Measurements from ENCODE around the gene TFE3.

- TF ChIP-seq EZH2phosphoT487 (IDR thresholded peaks at IDR 0.05; ENCODE audit: insufficient read depth, low read depth) (no peak), EZH2 (IDR thresholded peaks at IDR 0.05; ENCODE audit: insufficient read depth, poor library complexity, severe bottlenecking) (no peak)
Observed at GRCh38 chrX:49043987-49044281, 777 bp upstream of the TFE3 start.

Data from GM23248 (cell line).